Activated CD4-positive, CD25-positive, alpha-beta regulatory T cell treated with anti-CD3 and anti-CD28 coated beads, Interleukin-2, amount 50 U/mL, for 72 hours (primary cell): ENCODE data around the gene DGKI.

Experiments used
- DNase-seq: peaks from one replicate; pipeline ENCODE4 v3.0.0; 2021

DGKI gene

GRCh38 chr7:137774793-137775201, 72.0 kb downstream of the DGKI start:
- DNase-seq = no peak

GRCh38 chr7:137772748-137773147, 74.0 kb downstream of the DGKI start:
- no peak for DNase-seq

GRCh38 chr7:137772316-137772715, 74.5 kb downstream of the DGKI start:
- no peak for DNase-seq

- DNase-seq = no peak
These were observed 75.1 kb downstream of the DGKI start for GRCh38 chr7:137771679-137772078.

- DNase-seq = no peak
These were observed 75.5 kb downstream of the DGKI start for GRCh38 chr7:137771273-137771672.

GRCh38 chr7:137768366-137768765, 78.4 kb downstream of the DGKI start:
- DNase-seq = no peak

GRCh38 chr7:137762334-137762733, 84.4 kb downstream of the DGKI start:
- no peak for DNase-seq

- no peak for DNase-seq
These were observed 86.7 kb downstream of the DGKI start for GRCh38 chr7:137760111-137760510.

- DNase-seq = no peak
These were observed 89.4 kb downstream of the DGKI start for GRCh38 chr7:137757146-137757925.

- no peak for DNase-seq
These were observed 90.7 kb downstream of the DGKI start for GRCh38 chr7:137755846-137756651.

GRCh38 chr7:137755427-137755826, 91.3 kb downstream of the DGKI start:
- no peak for DNase-seq

- no peak for DNase-seq
These were observed 92.6 kb downstream of the DGKI start for GRCh38 chr7:137753948-137754851.

GRCh38 chr7:137753575-137753947, 93.2 kb downstream of the DGKI start:
- DNase-seq = no peak

- DNase-seq = no peak
These were observed 93.7 kb downstream of the DGKI start for GRCh38 chr7:137753067-137753466.

- DNase-seq = no peak
These were observed 95.3 kb downstream of the DGKI start for GRCh38 chr7:137751361-137752009.

GRCh38 chr7:137747359-137748031, 99.3 kb downstream of the DGKI start:
- DNase-seq = no peak

GRCh38 chr7:137743021-137743420, 103.8 kb downstream of the DGKI start:
- DNase-seq = no peak

- no peak for DNase-seq
These were observed 104.7 kb downstream of the DGKI start for GRCh38 chr7:137742051-137742450.

GRCh38 chr7:137741443-137741842, 105.3 kb downstream of the DGKI start:
- DNase-seq = no peak

- DNase-seq = no peak
These were observed 112.6 kb downstream of the DGKI start for GRCh38 chr7:137734221-137734620.

GRCh38 chr7:137732168-137732567, 114.6 kb downstream of the DGKI start:
- DNase-seq = no peak

- no peak for DNase-seq
These were observed 115.3 kb downstream of the DGKI start for GRCh38 chr7:137731436-137731835.
